RPMI7951 (cell line): Measurements from ENCODE around the gene DERA. TPM values are rescaled to one million over a fixed set of nuclear protein-coding genes. Genes with fewer than 3 reads are reported as not detected.
"Not testable (repeated sequence)": the region's sequence is repeated elsewhere in the genome, so short reads cannot be mapped to it uniquely, and the experiment has no call there.

Experiments
- DNase-seq: peaks from one replicate; pipeline ENCODE4 v3.0.0-alpha.2; 2012; ENCODE audit warnings: low read depth
- total RNA-seq: library from RNA; depleted of rRNA; stranded (reverse); fragments of >200 nt; shearing (Covaris generic); gene quantifications from 2 replicates; pipeline ENCODE4 v1.2.3, GENCODE V29; 2014

The DERA gene
- total RNA-seq, 1 experiment from 2014 or later = 58.0 TPM

- no peak for DNase-seq
Measured at GRCh38 chr12:15904378-15904920, 6.7 kb upstream of the DERA start.

GRCh38 chr12:15910468-15910863, 666 bp upstream of the DERA start:
- DNase-seq = no peak

- not testable (repeated sequence) for DNase-seq
Measured at GRCh38 chr12:15911931-15912330, 799 bp downstream of the DERA start.

GRCh38 chr12:15914131-15914530, 3.0 kb downstream of the DERA start:
- DNase-seq = not testable (repeated sequence)

GRCh38 chr12:15918066-15918465, 6.9 kb downstream of the DERA start:
- no peak for DNase-seq

- no peak for DNase-seq
Measured at GRCh38 chr12:15919418-15919817, 8.3 kb downstream of the DERA start.

- no peak for DNase-seq
Measured at GRCh38 chr12:15924956-15925355, 13.8 kb downstream of the DERA start.

- peak; percentile 66 for DNase-seq
Measured at GRCh38 chr12:15928346-15928745, 17.2 kb downstream of the DERA start.

- no peak for DNase-seq
Measured at GRCh38 chr12:15928870-15929571, 17.9 kb downstream of the DERA start.

GRCh38 chr12:15931590-15932053, 20.5 kb downstream of the DERA start:
- no peak for DNase-seq

- no peak for DNase-seq
Measured at GRCh38 chr12:15932327-15932726, 21.2 kb downstream of the DERA start.

GRCh38 chr12:15932971-15933370, 21.8 kb downstream of the DERA start:
- DNase-seq = no peak

GRCh38 chr12:15933751-15934150, 22.6 kb downstream of the DERA start:
- peak; percentile 16 for DNase-seq

- no peak for DNase-seq
Measured at GRCh38 chr12:15936751-15937150, 25.6 kb downstream of the DERA start.

- no peak for DNase-seq
Measured at GRCh38 chr12:15937902-15938301, 26.8 kb downstream of the DERA start.

- DNase-seq = no peak
Measured at GRCh38 chr12:15939111-15939510, 28.0 kb downstream of the DERA start.

- no peak for DNase-seq
Measured at GRCh38 chr12:15942475-15942874, 31.3 kb downstream of the DERA start.

- not testable (repeated sequence) for DNase-seq
Measured at GRCh38 chr12:15943519-15943918, 32.4 kb downstream of the DERA start.

- not testable (repeated sequence) for DNase-seq
Measured at GRCh38 chr12:15948461-15948860, 37.3 kb downstream of the DERA start.

- no peak for DNase-seq
Measured at GRCh38 chr12:15955281-15955680, 44.1 kb downstream of the DERA start.

- DNase-seq = no peak
Measured at GRCh38 chr12:15956010-15956409, 44.9 kb downstream of the DERA start.

GRCh38 chr12:15956413-15957185, 45.5 kb downstream of the DERA start:
- DNase-seq = no peak

GRCh38 chr12:15962760-15963159, 51.6 kb downstream of the DERA start:
- DNase-seq = no peak
